HL-60/S4 treated with phorbol 12-myristate 13-acetate at 8.2 ng/mL for 4 days and 3 days (cell line): ENCODE data around the gene TC2N.
"Not testable (repeated sequence)": the region's sequence is repeated elsewhere in the genome, so short reads cannot be mapped to it uniquely, and the experiment has no call there.

Source experiments
- in situ Hi-C: fragments of 300-500 bp; cut with MboI; formaldehyde crosslinking; loops from 2 replicates; pipeline ENCODE4 v1.15.0; 2022; ENCODE audit warnings: low sequenced_read_pairs

Gene TC2N

GRCh38 chr14:91870001-91870400, 2.7 kb upstream of the TC2N start:
- in situ Hi-C loops: no loop called here

- in situ Hi-C loops: no loop called here
Measured at GRCh38 chr14:91869556-91869955, 2.2 kb upstream of the TC2N start.

GRCh38 chr14:91866511-91867295, 633 bp downstream of the TC2N start:
- in situ Hi-C loops: no loop called here

GRCh38 chr14:91866061-91866460, 1.3 kb downstream of the TC2N start:
- in situ Hi-C loops: no loop called here

- in situ Hi-C loops: no loop called here
Measured at GRCh38 chr14:91862417-91862816, 4.9 kb downstream of the TC2N start.

- in situ Hi-C loops: no loop called here
Measured at GRCh38 chr14:91861091-91861490, 6.2 kb downstream of the TC2N start.

GRCh38 chr14:91860238-91860637, 7.1 kb downstream of the TC2N start:
- in situ Hi-C loops: no loop called here

- in situ Hi-C loops: no loop called here
Measured at GRCh38 chr14:91858536-91859275, 8.6 kb downstream of the TC2N start.

GRCh38 chr14:91857614-91858013, 9.7 kb downstream of the TC2N start:
- in situ Hi-C loops: no loop called here

GRCh38 chr14:91854327-91854934, 12.9 kb downstream of the TC2N start:
- in situ Hi-C loops: no loop called here

GRCh38 chr14:91851563-91851962, 15.8 kb downstream of the TC2N start:
- in situ Hi-C loops: no loop called here

- in situ Hi-C loops: no loop called here
Measured at GRCh38 chr14:91848504-91849001, 18.8 kb downstream of the TC2N start.

- in situ Hi-C loops: no loop called here
Measured at GRCh38 chr14:91847693-91848092, 19.6 kb downstream of the TC2N start.

GRCh38 chr14:91845652-91846051, 21.7 kb downstream of the TC2N start:
- in situ Hi-C loops: no loop called here

GRCh38 chr14:91845056-91845455, 22.3 kb downstream of the TC2N start:
- in situ Hi-C loops: not testable (repeated sequence)

- in situ Hi-C loops: no loop called here
Measured at GRCh38 chr14:91844029-91844428, 23.3 kb downstream of the TC2N start.

GRCh38 chr14:91843437-91843836, 23.9 kb downstream of the TC2N start:
- in situ Hi-C loops: no loop called here

- in situ Hi-C loops: no loop called here
Measured at GRCh38 chr14:91841065-91841464, 26.3 kb downstream of the TC2N start.

GRCh38 chr14:91839749-91840148, 27.6 kb downstream of the TC2N start:
- in situ Hi-C loops: no loop called here

- in situ Hi-C loops: no loop called here
Measured at GRCh38 chr14:91837076-91837475, 30.3 kb downstream of the TC2N start.

- in situ Hi-C loops: no loop called here
Measured at GRCh38 chr14:91835920-91836843, 31.2 kb downstream of the TC2N start.
